Uterus (tissue), 2 donors: Measurements from ENCODE around the gene PRKCE.

ENCODE experiments used
- CTCF ChIP-seq, 4 experiments: fragments of 200-600 bp in 2 of 4; fragments of 450-650 bp in 2 of 4; sonication (generic) in 2 of 4; IDR thresholded peaks; one replicate each; pipeline ENCODE4 v1.5.1; 2016 to 2019; ENCODE audit warnings: antibody characterized with exemption in 4 of 4, mild to moderate bottlenecking in 2 of 4, moderate library complexity in 1 of 4
- POLR2A ChIP-seq, 2 donors: fragments of 450-650 bp; IDR thresholded peaks; one replicate each; pipeline ENCODE4 v1.6.1; 2016; ENCODE audit warnings: antibody characterized with exemption in 2 of 2, mild to moderate bottlenecking in 1 of 2, moderate library complexity in 1 of 2

- TF ChIP-seq CTCF (IDR thresholded peaks at IDR 0.05) (no peak), POLR2A (IDR thresholded peaks at IDR 0.05) (no peak)
These were observed 234.7 kb downstream of the PRKCE start for GRCh38 chr2:45886171-45886663.
